Stimulated activated naive CD8-positive, alpha-beta T cell treated with anti-CD3 and anti-CD28 coated beads, Interleukin-15, Interleukin-2, amounts not matched to agents 100 U/mL and 50 U/mL, for 24 hours (primary cell): ENCODE data around the gene IL6ST.
A peak's percentile ranks its signal among the peaks of the same experiment; 100 is the strongest.
"Not testable (repeated sequence)": the region's sequence is repeated elsewhere in the genome, so short reads cannot be mapped to it uniquely, and the experiment has no call there.

Experiments used
- ATAC-seq: fragments of 150-1000 bp; cut with Tn5 transposase; one replicate; pipeline ENCODE4 v1.10.0; 2021
- DNase-seq: peaks from one replicate; pipeline ENCODE4 v3.0.0; 2021

IL6ST gene

DNA sequence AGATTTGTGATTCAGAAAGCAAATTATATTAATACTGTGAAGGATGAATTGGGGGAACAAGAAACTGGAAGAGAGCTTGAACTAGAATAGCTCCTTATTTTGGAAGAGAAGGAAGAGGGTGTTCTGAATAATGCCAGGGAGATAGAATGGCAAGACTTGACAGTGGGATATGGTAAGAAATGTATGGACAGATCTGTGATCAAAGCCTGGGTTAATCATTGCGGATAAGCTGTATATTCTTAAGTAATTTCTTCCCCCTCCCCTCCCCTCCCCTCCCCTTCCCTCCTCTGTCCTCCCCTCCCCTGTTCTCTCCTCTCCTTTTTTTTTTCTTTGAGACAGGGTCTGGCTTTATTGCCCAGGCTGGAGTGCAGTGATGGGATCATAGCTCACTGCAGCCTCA lies 10.1 kb upstream of the IL6ST start:
- DNase-seq = no peak
- ATAC-seq = no peak

DNA sequence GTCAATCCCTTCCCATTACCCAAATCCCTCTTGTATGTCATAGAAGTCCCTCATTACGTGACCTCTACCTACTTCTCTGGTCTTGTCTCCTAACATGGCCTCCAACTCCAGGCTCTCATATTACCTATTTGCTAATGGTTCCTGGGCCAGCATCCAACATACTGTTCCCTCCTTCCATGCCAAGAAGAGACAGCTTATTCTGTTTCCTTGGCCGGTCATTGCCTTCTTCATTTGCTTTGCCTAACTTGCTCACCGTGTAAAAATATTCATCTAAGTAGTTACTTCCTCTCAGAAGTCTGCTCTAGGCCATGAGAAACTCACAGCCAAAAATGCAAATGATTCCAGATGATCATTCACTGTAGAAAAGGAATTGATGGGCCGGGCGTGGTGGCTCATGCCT lies 8.9 kb upstream of the IL6ST start:
- DNase-seq (no peak), ATAC-seq (no peak)

DNA sequence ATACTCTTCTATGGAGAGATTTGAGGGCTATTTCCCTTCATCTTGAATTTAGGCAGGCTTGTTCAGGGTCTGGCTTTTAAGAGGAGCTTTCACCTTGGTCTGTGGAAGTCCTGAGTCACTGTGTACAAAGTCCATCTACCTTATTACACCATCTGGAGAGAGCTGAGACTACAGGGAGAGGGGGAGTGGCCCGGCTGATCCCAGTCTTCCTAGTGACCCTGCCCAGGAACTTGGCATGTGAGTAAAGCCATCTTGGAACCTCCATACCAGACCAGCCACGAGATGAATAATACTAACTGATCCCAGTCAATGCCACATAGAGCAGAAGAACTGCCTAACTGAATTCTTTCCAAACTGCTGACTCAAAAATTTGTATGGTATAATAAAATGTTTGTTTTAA lies 8.4 kb upstream of the IL6ST start:
- ATAC-seq (no peak), DNase-seq (no peak)

DNA sequence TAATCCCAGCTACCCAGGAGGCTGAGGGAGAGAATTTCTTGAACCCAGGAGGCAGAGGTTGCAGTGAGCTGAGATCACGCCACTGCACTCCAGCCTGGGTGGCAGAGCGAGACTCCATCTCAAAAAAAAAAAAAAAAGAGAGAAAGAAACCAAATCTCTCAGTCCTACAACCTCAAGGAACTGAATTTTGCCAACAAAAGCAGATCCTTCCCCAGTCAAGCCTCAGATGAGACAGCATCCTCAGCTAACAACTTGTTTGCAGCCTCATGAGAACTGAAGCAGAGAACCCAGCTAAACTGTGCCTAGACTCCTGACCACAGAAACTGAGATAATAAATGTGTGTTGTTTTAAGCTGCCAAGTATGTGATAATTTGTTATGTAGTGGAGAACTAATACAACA lies 7.5 kb upstream of the IL6ST start:
- ATAC-seq (no peak), DNase-seq (no peak)

DNA sequence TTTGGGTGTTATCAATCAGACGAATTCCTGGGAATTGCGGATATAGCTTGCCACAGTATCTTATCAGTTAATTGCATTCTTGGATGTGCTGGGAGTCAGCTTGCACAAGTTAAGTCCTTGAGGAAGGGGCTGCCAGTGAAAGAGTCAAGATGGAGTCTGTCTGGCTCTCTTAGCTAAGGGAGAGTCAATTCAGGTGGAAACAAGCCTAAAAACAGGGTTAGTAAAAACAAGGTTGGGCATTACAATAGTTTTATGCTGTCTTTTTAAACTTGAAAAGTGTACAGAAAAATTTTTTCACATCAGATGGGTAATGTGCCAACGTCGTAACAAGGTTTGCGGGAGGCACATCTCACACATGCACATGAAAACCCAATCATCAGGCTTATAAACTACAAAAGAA lies 5.5 kb upstream of the IL6ST start:
- ATAC-seq, DNase-seq: not testable (repeated sequence)

DNA sequence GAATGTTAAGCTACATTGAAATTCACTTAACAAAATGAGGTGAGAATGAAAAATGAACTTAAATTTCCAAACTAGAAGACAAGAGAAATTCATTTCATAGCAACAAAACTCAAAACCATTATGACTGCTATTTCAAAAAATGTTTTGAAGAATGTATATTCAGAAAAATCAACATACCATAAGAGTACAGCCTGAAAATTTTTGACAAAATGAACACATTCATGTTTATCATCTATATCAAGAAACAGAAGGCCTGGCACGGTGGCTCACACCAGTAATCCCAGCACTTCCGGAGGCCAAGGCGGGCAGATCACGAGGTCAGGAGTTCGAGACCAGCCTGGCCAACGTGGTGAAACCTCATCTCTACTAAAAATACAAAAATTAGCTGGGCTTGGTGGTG lies 4.2 kb upstream of the IL6ST start:
- DNase-seq = no peak
- no peak for ATAC-seq

DNA sequence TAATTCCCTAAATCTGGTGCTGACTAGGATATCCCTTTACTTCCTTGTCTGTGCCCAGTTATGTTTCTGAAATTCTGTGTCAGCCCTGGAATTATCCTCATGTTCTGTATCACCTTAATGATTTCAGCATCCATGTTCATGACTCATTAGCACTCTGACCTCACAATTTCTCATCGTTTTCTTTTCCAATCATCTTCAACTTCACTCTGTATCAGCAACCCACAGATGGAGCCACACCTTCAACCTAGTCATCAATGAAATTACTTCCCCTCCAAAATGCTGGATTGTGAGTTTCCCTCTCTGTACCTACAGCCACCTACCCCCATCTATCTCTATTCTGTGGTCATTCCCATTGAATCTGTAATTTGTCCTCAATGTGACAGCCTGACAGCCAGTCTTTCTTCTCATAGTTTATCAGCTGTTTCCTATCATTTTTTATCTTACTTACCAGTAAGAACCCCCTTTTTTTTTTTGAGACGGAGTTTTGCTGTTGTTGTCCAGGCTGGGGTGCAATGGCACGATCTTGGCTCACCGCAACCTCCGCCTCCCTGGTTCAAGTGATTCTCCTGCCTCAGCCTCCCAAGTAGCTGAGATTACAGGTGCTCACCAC lies 3.1 kb upstream of the IL6ST start:
- DNase-seq (no peak), ATAC-seq (peak; percentile 17)

DNA sequence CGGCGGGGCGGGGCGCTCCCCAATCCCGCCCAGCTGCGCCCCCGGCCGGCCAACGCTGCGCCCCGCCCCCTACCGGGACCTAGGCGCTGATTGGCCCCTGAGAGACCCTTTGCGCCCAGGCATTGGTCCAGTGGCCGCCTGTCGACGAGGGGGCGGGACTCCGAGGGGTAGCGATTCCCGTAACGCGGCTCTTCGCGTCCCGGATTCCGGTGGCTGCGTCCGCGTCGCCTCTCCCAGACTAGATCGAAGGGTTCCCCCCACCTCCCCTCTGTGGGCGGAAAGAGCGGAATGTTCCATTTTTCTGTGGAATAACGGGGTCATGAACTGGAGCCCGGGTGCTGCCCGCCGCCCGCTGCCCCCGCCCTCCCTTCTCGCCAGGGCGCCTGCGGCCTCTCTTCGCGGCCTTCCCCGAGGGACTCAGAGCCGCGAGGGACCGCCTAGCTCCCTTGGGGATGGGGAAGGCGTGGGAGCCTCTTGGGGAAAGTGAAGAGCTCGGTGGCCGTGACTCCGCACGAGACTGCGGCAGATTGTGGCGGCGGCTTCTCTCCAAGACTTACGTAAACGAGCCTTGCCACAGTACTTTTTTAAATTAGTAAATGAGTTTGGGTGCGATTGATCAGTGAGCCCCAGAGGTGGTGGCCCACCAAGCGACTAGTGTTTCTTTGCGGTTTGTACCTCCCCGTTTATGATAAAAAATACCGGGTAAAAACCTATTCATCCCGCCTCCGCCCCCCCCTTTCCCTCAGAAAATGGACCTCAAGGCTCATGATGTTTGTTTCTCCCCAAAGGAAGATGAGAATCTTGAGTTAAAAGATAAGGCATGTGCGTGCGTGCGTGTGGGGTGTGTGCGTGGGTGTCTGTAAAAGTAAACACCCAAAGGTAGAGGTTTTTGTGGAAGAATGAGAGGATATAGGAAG lies 493 bp upstream of the IL6ST start:
- DNase-seq (peak; percentile 98), ATAC-seq (peak; percentile 91)

DNA sequence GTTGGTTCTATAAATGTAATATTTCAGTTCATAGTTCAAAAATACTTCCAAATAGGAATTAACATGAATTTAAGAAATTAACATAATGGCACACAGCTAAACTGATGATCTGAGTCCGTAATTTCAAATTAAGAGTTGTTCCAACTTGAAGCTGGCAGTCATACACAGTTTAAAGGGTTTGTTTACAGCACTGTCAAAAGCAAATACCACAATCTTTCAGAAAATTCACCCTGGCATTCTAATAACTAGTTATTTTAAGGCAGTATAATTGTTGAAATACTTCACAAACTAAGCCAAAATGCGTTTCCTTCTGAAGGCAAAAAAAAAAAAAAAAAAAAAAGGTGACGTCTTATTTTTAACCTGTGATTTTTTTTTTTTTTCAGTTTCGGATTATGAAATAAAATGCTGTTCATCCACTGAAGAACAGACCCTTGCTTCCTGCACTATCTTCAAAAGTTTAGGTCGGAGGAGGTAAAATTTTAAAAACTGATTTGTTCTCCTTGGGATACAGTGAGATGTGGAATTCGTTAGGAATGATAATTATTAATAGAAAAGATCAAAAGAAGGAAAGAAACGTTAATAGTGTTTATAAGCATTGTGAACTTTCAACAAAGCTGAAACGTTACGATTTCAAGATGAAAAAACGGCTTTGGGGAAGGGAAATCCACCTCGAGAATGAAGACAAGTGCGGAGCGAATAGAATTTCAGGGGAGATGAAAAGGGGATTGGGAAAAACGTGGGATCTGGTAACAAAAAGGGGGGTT lies 850 bp downstream of the IL6ST start:
- DNase-seq = no peak
- ATAC-seq = no peak

DNA sequence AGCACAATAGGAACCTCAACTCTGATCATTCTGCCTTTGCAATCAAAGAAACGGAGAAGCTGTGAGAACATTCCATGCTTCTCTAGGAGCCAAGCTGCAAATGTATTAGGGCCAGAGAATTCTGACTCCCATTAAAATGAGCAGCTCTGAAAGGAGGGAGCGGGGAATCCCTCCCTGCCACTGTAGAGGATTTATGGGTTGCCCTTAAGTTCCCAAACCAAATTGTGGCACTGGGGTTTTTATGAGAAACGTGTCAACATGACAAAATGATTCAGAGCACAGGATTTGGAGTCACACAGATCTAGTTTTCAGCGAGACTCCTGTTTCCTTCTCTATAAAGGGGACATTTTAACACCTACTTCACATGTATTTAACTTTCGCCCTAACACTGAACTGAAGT lies 1.8 kb downstream of the IL6ST start:
- DNase-seq (no peak), ATAC-seq (no peak)

DNA sequence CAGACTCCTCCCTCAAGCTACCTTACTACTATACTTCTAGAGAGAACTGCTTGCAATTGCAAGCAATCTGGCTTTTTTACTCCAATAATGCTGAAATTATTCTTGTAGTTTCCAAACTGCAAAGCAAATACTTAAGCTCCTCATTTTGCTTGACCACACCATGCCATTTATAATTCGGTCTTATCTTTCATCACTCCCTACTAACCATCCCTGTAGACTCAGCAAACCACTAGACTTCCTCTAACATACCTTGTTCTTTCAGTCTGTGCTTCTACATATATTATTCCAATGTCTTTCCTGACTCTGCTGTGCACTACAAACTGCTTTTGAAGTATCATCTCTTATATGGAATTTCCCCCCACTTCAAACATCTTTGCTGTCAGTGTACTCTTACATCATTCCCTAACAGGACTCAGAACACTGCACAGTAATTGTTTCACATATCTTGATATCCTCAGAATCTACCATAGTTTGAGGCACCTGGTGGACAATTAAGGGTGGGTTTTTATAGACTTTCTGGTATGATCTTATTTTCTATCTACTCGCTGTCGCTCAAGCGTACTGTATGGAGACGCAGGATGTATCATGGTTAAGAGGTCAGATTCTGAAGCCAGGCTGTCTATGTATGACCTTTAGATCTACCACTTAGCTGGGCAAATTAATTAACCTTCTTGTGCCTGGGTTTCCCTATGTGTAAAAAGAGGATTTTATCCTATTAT lies 2.8 kb downstream of the IL6ST start:
- ATAC-seq (no peak), DNase-seq (no peak)

DNA sequence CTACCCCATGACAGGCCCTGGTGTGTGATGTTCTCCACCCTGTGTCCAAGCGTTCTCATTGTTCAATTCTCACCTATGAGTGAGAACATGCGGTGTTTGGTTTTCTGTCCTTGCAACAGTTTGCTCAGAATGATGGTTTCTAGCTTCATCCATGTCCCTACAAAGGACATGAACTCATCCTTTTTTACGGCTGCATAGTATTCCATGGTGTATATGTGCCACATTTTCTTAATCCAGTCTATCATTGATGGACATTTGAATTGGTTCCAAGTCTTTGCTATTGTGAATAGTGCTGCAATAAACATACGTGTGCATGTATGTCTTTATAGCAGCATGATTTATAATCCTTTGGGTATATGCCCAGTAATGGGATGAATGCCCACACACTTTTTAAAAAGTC lies 3.9 kb downstream of the IL6ST start:
- not testable (repeated sequence) for ATAC-seq, DNase-seq

DNA sequence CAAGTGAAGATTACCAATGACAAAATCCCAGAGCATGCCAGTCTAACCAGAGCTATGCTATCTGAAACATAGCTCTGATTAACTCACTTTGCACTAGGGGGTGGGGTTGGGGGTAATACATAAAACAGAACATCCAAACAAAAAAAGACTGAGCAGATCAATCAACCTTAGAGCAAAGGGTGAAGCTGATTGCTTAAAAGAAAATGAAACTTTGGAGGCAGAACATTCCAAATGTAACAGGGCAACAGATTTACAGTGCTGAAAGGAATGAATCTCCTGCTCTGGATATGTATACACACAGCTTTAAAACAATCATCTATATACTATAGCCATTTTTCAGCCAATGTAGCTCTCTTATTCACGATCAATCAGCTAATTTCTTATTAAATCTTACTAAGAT lies 4.9 kb downstream of the IL6ST start:
- DNase-seq = no peak
- ATAC-seq = no peak

DNA sequence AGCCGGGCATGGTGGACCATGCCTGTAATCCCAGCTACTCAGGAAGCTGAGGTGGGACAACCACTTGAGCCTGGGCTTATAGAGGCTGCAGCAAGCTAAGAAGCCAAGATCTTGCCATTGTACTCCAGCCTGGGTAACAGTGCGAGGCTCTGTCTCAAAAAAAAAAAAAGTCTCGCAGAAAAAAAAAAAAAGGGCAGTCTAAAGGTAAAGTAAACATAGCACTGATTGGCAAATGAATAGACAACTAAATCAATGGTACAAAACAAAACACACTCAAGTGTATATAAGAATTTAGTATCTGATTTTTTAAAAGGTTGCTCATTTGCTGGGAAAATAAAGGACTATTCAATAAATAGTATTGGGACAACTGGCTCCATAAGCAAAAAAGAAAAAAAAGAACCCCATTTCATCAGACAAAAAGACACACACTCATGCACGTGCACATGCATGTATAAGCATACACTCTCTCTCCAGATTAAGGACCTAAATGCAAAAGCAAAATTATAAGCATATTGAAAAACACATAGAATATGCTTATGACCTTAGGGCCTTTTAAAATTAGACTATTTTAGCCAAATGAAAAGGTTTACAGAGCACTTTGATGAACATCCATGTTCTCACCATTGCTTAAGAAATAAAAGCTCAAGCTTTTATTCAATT lies 5.7 kb downstream of the IL6ST start:
- DNase-seq (no peak), ATAC-seq (no peak)

DNA sequence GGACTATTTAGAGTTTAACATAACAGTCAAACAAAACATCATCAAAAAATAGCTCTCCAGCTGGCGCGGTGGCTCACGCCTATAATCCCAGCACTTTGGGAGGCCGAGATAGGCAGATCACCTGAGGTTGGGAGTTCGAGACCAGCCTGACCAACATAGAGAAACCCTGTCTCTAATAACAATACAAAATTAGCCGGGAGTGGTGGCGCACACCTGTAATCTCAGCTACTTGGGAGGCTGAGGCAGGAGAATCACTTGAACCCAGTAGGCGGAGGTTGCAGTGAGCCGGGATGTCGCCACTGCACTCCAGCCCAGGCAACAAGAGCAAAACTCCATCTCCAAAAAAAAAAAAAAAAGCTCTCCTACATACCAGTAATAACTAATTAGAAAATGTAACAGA lies 6.3 kb downstream of the IL6ST start:
- not testable (repeated sequence) for DNase-seq, ATAC-seq

DNA sequence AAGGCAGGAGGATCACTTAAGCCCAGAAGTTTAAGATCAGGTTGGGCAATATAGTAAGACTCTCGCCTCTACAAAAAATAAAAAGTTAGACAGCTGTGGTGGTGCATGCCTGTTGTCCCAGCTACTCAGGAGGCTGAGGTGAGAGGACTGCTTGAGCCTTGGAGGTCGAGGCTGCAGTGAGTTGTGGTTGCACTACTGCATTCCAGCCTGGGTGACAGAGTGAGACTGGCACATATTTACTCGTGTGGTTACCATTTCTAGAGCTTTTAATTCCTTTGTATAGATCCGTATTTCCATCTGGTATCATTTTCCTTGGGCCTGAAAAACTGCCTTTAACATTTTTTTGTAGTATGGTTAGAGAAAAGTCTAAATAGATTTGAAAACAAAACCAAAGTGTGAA lies 7.8 kb downstream of the IL6ST start:
- ATAC-seq (no peak), DNase-seq (no peak)

DNA sequence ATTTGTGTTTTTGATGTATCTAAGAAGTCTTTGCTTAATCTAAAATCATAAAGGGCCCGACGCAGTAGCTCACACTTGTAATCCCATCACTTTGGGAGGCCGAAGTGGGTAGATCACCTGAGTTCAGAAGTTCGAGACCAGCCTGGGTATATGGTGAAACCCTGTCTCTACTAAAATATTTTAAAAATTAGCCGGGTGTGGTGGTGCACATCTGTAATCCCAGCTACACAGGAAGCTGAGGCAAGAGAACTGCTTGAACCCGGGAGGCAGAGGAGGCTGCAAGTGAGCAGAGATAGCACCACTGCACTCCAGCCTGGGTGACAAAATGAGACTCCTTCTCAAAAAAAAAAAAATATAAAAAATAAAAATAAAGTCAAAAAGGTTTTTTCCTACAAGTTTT lies 9.6 kb downstream of the IL6ST start:
- DNase-seq (no peak), ATAC-seq (no peak)

DNA sequence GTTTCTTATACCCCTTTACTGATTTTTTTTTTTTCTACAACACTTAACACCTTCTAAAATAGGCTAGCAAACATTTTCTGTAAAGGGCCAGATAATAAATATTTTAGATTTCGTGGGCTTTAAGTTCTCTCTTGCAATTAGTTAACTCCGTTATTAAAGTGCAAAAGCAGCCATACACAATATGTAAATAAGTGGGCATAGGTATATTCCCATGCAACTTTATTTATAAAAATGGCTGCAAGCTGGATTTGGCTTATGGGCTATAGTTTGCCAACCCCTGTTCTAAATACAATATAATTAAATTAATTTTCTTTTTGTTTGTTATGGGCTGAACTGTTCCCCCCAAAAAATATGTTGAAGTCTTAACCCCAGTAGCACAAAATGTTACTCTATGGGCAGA lies 10.8 kb downstream of the IL6ST start:
- DNase-seq (no peak), ATAC-seq (no peak)

DNA sequence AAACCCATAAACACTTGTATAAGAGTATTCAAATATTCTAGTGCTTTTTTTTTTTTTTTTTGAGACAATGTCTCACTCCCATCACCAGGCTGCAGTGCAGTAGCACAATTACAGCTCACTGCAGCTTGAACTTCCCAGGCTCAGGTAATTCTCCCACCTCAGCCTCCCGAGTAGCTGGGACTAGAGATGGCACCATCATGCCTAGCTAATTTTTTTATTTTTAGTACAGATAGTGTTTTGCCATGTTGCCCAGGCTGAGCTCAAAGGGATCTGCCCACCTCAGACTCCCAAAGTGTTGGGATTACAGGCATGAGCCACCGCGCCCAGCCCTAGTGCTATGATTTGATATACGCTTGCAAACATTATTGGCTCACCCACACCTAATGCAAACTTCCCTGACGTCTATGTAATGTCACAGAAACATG lies 11.8 kb downstream of the IL6ST start:
- no peak for DNase-seq
- no peak for ATAC-seq

DNA sequence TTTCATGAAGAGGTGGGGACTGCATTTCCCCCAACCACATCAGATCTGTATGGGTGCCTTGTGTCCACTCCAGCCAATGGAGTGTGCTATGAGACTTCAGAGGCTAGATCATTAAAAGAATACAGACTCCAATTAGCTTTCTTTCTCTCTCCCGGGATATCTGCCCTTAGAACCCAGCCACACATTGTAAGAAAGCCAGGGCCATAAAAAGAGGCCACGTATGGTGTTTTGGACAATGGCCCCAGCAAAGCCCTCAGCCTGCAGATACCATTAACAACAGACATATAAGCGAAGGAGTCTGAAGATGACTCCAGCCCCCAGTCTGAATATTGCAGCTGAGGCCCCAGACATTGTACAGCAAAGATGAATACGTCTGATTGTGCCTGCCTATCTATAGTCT lies 21.5 kb downstream of the IL6ST start:
- ATAC-seq (no peak), DNase-seq (no peak)

DNA sequence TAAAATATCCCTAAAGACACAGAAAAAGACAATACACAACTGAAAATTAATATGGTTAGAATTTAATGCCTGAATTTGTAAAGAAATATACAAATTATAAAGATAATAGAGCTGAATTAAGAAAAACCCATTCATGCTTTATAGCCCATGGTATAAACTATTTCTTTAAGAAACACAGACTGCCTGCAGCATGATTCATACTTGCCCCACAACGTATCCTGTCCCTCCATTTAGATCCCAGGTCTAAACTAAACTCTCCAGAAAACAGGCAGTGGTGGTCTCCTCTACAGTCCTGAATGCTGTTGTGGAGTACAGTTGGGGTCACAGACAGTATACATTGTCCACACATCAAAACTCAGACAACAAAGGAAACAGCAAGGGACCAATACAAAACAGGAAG lies 24.8 kb downstream of the IL6ST start:
- DNase-seq = no peak

DNA sequence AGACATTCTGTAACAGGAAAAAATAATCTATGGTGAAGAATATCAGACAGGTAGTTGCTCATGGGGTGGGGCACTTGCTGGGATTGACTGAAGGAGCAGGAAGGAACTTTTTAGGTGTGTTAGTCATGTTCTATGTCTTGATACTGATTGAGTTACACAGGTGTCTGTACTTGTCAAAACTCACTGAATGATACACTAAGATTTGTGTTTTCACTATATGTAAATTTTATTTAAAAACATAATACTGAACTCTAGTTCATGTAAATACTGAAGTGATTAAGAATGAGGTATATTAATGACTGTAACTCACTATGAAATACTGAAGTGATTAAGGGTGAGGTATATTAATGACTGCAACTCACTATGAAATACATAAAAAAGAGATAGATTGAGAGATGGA lies 28.5 kb downstream of the IL6ST start:
- DNase-seq (no peak), ATAC-seq (no peak)

More for the DNA sequence above, 24.8 kb downstream of the IL6ST start:
- ATAC-seq = no peak
